ENCODE measurements around the gene EFNA5.

DNA sequence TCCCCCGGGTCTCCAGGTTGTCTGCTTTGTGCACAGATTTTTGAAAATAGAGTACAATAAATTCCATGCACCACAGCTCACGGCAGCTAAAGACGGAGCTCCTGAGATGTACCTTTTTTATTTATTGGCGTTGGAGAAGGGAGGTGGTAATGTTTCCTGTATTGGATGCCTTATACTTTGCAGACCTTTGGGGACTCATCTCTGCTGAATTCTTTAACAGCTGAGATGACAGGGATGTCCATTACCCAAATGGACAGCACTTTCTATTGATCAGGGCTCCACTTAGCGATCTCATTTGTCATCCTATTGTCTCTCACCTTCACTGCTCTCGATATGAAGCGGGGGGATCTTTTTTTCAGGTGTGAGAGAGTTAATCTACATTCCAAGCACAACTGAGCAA is 137.8 kb downstream of the EFNA5 start:
- TF ChIP-seq FOXP2 (optimal IDR thresholded peaks at IDR 0.05; ENCODE audit: control extremely low read depth, extremely low read length, insufficient read depth) (no peak), EZH2 (IDR thresholded peaks at IDR 0.05) (no peak)

Data from SK-N-MC (cell line).